AML-193 (cell line): ENCODE results near the gene RAB9B.
A peak's percentile ranks its signal among the peaks of the same experiment; 100 is the strongest.

Experiments used
- DNase-seq, 2 experiments: peaks; one replicate each; lab custom pipeline; 2025; lab: John Stamatoyannopoulos, UW

The RAB9B gene

DNA sequence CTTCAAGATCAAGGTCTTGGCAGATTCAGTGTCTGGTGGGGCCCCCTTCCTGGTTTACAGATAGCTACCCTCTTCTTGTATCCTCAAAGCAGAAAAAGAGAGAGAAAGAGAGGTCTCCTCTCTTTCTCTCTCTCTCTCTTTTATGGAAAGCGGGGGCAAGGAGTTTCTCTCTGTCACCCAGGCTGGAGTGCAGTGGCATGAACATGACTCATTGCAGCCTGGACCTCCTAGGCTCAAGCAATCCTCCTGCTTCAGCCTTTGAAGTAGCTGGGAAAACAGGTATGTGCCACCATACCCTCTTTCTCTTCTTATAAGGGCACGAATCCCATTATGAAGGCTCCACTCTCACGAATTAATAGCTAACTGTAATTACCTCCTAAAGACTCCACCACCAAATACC, 20.2 kb downstream of the RAB9B start:
- DNase-seq, result no peak

DNA sequence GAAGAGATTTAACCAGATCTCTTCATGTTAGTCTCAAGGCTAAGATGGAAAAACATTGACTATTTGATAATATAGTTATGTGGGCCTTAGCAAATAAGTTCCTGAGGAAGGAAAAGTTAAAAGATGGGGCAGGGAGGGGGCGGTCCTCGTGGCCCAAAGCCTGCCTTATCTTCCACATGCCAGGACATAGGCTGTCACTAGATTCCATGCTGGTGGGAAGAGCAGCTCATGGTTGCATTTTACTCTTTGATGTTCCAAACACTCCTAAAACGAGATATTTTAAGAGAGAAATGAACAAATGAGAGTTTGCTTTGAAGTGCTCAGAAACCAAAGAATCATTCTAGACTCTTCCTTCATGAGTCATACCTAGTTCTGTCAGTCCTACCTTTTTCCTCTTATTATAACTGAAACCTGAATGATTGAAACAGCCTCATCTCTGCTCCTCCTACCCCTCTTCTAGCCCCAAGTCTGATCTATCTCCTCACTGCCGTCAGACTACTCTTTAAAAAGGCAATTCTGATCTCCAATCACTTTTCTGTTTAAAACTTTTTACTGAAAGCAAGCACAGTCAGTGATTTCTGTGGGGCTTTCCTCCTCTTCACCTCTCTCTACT, 25.1 kb downstream of the RAB9B start:
- DNase-seq, result no peak

DNA sequence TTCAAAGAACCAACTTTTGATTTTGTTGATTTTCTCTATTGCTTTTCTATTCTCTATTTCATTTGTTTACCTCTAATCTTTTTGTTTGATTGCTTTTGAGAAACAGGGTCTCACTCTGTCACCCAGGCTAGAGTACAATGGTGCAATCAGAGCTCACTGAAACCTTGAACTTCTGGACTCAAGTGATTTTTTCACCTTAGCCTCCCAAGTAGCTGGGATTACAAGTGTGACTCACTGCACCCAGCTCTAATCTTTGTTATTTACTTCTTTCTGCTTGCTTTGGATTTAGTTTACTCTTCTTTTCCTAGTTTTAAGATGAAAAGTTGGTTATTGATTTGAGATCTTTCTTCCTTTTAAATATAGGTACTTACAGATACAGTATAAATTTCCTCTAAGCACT, 26.2 kb downstream of the RAB9B start:
- no peak for DNase-seq

- no peak for DNase-seq
These were observed 31.7 kb downstream of the RAB9B start for GRCh38 chrX:103800318-103800717.

GRCh38 chrX:103797691-103798090, 34.4 kb downstream of the RAB9B start:
- no peak for DNase-seq

DNA sequence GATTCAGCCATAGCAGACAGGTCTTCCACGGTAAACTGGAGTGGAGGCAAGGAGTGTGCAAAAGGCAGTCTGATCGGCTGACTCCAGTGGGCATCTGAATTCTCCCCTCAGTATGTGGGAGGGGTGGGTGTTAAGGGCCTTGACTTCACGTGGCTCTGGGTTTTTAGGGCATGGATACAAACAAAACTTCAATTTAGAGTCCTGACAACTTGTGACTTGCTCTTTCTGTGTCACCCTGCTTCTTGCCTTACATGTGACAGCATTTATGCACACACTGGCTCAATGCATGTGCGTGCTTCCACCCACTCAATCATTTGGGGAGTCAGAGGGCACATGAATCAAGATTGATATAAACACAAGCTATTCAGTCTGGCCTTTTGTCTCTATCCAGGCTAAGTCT, 37.9 kb downstream of the RAB9B start:
- DNase-seq, result no peak

DNA sequence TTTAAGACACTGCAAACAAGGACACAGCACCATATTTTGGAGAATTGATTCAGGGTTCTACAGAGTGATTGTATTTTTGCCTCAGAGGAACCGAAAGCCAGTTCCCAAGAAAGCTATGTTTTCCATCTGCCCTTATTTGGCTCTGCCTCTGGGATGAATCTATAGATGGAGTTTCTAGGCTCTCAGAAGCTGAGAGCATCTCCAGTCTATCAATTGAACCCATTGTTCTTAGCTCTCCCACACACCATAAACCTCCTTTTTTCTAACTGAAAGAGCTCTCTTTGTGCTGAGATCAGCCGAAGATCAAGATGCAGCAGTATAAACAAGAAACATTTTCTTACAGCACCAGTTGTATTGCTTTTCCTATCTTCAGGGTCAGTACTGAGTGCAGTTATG, 38.5 kb downstream of the RAB9B start:
- DNase-seq, result no peak

- DNase-seq, result no peak
These were observed 39.0 kb downstream of the RAB9B start for GRCh38 chrX:103792916-103793544.

DNA sequence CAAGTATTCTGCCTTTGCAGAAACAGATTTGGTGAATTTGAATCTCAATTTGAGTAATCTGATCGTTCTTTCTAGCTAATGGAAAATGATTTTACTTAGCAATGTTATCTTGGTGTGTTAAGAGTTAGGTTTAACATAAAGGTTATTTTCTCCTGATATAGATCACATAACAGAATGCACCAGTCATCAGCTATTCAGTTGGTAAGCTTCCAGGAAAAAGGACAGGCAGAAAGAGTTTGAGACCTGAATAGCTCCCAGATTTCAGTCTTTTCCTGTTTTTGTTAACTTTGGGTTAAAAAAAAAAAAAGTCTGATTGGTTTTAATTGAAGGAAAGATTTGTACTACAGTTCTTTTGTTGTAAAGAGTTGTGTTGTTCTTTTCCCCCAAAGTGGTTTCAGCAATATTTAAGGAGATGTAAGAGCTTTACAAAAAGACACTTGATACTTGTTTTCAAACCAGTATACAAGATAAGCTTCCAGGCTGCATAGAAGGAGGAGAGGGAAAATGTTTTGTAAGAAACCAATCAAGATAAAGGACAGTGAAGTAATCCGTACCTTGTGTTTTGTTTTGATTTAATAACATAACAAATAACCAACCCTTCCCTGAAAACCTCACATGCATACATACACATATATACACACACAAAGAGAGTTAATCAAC, 40.1 kb downstream of the RAB9B start:
- no peak for DNase-seq

DNA sequence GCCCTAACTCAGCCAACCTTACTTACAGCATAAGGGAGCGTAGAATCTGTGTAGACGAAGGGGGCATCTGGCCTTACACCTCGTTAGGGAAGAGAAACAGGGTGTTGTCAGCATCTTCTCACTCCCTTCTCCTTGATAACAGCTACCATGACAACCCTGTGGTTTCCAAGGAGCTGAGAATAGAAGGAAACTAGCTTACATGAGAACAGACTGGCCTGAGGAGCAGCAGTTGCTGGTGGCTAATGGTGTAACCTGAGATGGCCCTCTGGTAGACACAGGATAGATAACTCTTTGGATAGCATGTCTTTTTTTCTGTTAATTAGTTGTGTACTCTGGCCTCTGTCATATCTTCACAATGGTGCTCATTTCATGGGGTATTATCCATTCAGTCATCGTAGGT, 40.8 kb downstream of the RAB9B start:
- DNase-seq, result no peak

GRCh38 chrX:103789004-103789403, 43.1 kb downstream of the RAB9B start:
- no peak for DNase-seq

DNA sequence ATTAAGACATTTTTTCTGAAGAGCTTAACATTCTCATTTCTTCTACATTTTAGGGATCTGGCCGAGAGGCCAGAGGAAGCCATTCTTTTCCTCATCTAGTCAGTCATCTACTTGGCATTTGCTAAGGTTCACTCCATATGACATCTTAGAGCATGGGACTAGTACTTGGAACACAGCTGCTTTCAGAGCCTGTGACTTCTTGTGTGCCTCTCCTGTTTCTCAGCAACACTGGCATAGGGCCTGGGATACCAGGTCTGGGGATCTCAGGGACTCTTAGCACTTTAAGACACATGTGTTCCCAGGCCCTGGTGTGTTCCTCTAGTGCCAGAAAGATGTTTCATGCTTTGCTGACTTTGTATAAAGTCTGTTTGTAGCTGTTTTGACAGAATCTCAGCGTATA, 48.1 kb downstream of the RAB9B start:
- DNase-seq, result no peak

- DNase-seq, result no peak
These were observed 48.9 kb downstream of the RAB9B start for GRCh38 chrX:103783196-103783595.

GRCh38 chrX:103782640-103783039, 49.4 kb downstream of the RAB9B start:
- no peak for DNase-seq

DNA sequence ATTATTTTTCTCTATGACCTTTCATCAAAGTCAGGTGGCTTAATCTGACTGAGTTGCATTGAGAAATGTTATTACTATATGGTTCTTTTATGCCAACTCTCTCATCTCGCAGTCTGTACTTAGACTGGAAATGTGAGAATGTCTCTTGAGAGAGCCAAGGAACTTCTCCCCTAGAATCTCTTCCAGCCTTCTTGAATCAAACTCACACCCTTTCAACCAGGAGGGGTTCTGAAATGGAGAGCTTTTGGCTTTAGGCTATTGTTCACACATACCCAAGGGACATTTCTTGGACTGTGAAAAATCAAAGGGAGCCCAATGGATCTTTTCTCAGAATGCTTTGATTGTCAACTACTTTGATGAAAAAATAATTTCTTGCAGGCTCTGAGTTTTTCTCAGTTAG, 50.4 kb downstream of the RAB9B start:
- no peak for DNase-seq

GRCh38 chrX:103781062-103781402, 51.0 kb downstream of the RAB9B start:
- DNase-seq, result no peak

GRCh38 chrX:103780336-103781061, 51.6 kb downstream of the RAB9B start:
- DNase-seq, result no peak

DNA sequence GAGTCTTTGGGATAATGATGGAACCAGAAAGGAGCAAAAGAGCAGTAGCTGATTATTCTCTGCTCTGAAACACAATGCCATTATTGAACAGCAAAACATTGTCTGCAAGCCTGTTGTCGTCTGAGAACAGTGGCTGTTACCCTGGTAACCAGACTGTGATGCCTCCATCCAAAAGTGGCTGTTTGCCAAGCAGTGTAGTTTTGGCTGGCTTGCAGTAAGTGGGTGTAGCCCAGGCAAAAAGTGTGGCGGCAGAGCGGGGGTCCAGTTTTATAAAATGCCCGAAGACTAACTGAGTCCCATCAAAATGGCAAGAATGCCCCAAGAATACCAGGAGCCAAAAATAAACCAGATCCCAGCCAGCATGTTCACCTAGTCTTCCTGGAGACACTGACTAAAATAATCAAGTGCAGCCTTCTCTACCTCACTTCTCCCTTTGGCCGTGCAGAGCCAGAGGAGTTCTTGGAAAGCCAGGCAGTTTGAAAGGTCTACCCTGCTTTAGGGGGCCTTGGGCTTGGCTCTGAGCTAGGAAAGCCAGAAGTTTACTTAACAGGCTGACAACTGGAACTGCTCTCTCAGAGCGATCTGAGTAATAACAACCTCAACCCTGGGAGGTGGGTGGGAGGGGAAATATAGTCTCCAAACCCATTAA, 52.8 kb downstream of the RAB9B start:
- DNase-seq, result no peak

DNA sequence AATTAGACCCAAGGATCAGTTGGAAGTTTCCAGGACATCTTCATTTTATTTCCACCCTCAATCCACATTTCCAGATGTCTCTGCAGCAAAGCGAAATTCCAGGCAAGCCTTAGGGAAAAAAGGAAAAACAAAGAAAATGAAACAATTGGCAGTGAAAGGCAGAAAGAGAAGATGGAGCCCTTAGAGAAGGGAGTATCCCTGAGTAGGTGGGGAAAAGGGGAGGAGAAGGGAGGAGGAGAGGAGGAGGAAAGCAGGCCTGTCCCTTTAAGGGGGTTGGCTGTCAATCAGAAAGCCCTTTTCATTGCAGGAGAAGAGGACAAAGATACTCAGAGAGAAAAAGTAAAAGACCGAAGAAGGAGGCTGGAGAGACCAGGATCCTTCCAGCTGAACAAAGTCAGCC, 55.5 kb downstream of the RAB9B start, which contains the start of gene PLP1:
Gene PLP1 (plus strand): TSS at position 295 of the 400 bp plus-strand sequence. CDS start 156 bp downstream, outside the sequence.
- DNase-seq, result no peak

GRCh38 chrX:103774070-103774642, 57.9 kb downstream of the RAB9B start:
- peak in 1 of 2 experiments; percentile 15 for DNase-seq

DNA sequence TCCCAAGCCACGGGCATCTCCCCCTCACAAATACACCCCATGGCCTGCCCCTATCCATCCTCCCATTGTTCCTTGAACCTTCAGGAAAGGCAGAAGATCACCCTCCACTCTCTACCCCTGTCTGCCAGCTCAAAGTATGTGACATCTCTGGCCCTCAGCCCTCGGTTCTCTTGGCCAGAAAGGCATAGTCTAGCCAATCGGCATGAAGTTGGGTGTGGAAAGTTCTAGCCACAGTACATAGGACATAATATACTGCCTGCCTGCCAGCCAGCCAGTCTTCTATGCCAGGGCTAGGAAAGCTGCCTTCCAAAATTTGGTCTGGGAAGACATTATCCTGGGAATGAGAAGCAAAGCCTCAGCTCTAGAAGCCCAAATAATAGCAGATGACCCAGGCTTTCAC, 58.6 kb downstream of the RAB9B start:
- no peak for DNase-seq
